Amniotic stem cell (primary cell): ENCODE results near the gene DNAH11.
A peak's percentile ranks its signal among the peaks of the same experiment; 100 is the strongest.

ENCODE experiments used
- DNase-seq: peaks from one replicate; lab custom pipeline; 2025; lab: John Stamatoyannopoulos, UW

Gene DNAH11

DNA sequence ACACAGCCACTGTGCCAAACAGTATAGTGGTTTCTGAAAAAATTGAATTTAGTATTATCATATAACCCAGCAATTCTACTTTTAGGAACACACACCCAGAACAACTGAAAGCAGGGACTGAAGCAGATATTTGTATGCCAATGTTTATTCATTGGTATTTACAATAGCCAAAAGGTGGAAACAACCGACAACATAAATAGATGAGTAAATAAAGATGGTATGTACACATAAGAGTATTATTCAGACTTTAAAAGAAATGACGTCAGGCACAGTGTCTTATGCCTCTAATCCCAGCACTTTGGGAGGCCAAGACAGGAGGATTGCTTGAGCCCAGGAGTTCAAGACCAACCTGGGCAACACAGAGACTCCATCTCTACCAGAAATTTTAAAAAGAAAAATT is 395.6 kb downstream of the DNAH11 start:
- DNase-seq, result no peak

DNA sequence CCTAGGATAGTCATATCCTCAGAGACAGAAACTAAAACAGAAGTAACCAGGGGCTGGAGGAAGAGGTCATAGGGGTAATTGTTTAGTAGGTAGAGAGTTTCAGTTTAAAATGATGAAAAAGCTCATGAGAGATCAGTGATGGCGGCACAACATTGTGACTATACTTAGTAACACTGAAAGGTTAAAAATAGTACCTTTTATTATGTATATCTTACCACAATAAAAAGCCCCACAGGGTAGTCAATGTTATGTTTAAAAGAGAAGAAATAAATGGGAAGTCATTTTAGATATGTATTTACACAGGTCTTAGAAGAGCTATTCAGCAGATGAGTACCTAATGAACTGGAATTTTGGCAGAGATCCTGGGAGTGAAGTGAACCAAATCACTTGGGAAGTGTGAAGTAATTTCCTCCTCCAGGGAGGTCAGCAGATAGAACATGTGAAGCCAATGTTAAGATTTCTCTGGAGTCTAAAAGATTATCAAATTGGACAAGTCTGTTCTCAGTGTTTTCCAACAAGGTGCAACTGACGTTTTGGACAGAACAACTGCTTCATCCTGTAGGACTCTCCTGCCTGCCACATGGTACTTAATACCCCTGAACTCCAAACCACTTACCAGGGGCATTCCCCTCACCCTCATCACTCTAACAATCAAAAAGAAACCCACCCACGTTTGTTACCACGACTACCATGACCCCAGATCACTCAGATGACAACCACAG is 396.5 kb downstream of the DNAH11 start:
- no peak for DNase-seq

DNA sequence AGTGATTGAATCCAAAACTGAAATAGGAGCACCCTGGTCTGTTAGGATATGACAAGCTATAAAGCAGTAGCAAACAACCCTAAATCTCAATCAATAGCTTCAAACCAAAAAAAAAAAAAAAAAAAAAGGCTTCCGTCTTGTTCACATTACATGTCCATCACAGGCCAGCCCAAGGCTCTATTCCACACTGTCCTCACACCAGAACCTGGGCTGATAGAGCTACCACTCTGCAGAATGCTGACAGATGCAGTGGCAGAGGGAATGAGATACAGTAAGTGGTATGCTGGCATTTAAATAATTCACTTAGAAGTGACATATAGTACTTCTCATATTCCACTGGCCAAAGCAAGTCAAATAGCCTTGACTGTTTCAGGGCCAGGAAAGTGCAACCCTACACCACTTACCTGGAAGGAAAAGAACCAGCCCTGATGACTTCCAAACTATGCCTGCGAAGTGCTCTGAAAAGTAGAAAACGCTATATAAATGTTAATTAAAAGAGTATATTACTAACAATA is 397.1 kb downstream of the DNAH11 start:
- DNase-seq, result no peak

DNA sequence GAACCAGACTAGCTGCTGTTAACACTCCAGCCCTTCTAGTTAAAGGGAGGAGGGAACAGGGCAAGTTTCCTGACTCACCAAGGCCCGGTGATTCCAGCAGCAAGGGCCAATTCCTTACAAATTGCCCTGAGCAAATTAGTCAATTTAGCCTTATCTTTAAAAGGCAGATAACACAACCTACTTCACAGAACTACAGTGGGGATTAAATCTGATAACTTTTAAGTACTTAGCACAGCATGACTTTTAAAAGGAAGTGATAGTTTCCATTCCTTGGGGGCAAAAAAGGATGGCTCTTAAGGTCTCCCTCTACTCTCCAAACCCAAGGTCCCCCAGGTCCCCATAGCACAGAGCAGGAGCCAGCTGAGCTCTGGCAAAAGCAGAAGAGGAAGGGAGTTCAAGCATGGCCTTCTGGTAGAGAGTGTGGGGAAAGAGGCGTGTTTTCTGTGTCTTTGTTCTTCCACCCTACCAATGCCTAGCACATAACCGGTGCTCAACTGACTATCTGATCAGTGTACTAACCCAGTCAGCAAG is 398.8 kb downstream of the DNAH11 start:
- no peak for DNase-seq

DNA sequence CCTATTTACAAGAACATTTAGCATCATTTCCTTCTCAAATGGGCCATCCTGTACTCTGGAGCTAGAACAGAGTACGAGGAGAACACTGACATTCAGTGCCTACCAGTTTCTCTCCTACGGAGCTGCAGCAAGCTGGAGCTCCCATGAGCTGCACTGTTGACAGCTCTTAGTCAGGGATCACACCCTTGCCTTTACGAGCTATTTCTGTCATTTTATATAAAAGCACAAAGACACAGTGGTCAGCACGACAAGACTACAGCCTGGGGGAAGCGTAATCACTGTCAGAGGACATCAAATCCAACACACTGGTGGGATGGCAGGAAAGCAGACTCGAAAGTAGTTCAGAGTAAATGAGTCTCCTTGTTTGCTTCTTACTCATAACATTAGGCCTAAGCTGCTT is 400.1 kb downstream of the DNAH11 start:
- no peak for DNase-seq

DNA sequence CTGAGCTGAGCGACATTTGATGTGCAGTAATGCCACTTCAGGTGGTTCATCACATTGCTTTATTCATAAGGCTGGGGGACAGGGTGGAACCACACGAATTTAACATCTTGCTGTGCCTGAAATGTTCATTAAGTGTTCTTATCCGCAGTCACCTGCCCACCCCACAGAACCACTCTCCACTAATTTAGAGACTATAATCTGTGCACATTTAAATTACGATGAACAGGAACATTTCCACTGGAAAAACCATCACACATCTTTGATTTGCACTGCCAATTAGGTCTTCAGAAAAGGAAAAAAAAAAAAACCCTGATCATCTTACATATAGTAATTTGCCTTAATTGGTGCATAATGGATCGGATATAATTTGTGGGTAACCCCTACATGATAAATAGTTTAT is 400.6 kb downstream of the DNAH11 start:
- no peak for DNase-seq

DNA sequence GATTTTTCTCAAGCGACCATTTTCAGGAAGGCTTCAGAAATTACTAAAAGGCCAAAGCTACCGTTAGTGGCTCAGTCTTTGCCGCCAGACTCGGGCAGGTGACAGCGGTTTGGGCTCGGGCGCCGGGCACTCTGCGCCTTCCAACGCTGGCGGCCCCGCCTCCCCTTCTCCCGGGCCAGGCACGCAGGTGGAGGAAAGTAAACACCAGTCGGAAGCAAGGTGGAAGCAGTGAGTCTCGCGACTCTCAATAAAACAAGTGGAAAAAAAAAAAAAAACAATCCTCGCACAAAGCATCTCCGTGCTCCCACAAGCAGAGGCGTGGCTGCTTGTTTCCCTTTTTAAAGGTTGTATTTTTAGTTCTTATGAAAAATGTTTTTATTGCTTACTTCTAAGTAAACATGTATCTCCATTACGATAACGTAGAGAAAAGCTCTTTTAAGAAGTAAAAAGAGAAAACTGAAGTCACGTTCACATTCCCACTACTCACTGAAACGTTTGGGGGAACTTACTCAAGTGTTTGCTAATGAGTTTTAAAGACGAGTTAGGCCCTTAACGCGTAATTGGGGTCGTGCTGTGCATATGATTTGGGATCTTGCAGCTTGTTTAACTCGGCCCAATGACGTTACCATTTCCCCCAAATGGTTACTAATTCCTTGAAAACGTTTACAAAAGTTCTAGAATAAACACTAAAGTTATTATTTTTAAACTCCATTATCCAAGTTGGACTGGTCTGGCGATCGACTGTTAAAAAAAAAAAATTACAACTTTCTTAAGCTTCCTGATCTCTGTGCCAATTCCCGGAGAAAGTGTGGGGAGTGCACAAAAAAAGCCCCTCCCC is 402.0 kb downstream of the DNAH11 start:
- no peak for DNase-seq

DNA sequence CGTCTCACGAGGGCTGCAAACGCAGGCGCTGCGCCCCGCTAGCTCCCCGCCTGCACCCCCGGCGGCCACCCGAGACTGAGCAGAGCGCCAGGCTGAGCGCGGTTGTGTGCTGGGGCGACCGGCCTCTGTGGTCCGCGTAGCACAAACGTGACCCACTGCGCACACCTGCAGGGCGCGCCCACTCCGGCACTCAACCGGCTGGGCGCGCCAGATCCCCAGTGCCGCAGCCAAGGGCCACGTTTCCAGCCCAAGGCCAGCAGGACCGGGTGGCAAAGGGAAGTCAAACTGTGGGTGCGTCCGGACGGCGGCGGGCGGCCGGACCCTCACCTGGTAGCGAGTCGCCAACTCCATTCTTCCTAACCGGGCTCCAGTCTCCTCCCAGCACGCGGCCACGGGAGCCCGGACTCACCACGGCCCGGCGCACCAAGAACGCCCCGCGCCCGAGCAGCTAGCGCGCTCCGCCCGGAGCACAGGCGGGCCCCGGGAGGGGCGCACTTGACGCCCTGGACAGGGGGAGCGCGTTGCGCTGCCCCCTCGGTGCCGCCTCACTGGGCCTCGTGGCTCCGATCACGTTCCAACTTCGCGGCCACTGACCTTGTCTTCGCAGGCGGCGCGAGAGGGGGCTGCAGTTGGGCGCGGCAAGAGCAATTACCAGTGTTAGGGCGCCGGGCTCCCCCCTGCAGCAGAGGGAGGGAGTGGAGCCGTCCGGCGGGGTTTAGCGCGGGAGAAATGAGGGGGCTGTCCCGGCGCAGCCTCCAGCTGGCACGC is 402.8 kb downstream of the DNAH11 start, which contains the start of gene CDCA7L:
CDCA7L (minus strand) TSS at position 446 of the 768 bp plus-strand sequence; CDS start at position 351, 95 bp downstream.
- DNase-seq, result peak; percentile 31

DNA sequence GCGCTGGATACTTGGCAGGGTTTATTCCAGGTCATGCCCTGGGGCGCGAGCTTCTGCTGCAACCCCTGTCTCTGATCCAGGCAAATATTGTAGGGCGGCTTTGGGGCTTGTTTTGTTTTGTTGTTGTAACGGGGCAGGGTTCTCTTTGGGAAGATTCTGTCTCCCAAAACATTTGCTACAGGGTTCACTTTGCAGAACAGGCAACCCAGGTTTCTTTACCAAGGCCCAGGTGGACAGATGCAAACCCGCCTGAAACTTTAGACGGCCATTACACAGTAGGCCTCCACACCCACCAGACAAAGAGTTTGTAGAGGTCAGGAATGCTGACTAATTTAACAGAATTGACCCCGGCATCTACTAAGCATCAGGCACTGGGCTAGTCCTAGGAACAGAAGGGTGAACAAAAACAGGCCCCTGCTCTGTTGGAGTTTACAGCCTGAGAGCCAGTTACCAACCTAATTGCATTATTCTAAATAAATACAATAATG is 403.4 kb downstream of the DNAH11 start:
- no peak for DNase-seq

DNA sequence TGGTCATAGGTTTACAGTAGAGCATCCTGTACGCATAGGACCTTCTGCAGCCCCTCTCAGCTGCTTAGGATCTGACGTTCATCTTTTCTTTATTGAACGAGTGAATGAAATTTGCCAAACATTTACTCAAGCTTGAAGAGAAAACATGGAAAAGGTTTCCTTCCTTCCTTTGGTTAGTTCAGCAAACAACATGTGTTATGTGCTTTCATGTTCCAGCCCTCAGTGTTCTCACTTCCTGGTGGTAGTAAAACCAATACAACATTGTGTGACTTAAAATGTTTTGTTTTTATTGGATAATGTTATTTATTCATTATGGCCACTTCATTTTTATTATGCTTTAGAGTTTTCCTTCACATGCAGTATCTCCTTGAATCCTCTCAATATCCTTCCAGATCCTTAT is 404.2 kb downstream of the DNAH11 start:
- DNase-seq, result no peak

DNA sequence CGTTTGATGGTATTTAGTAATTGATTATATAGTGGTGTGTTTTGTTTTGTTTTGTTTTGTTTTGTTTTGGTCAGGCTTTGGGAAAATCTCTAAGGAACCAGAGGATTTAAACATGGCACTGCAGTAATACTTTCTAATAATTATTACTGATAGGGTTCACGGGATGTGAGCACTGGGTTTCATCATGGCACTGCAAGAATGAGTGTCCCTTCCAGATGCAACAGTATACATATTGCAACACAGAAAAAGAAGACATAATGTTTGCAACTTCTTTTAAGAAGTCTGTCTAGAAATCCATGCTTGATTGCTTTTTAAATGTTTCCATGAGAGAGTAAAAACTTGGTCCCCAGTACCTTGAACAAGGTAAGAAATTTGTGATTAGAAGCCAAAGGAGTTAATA is 405.1 kb downstream of the DNAH11 start:
- DNase-seq, result no peak

DNA sequence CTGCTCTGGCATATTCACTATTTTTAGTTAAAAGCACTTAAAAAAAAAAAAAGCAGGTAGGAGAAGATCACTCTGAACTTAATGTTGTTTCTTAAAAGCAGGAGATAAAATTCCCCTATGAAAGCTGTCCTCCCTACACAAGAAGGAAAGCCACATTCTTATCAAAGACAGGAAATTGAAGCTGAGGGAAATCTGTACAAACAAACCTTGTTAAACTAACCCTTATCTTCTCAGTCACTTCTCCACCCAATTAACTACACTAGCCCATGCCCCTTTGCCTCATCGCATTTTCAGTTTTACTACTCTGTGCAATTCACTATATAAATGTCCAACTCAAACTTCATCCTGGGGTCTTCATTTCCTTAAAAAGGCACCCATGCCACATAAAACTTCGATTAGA is 405.5 kb downstream of the DNAH11 start:
- no peak for DNase-seq

DNA sequence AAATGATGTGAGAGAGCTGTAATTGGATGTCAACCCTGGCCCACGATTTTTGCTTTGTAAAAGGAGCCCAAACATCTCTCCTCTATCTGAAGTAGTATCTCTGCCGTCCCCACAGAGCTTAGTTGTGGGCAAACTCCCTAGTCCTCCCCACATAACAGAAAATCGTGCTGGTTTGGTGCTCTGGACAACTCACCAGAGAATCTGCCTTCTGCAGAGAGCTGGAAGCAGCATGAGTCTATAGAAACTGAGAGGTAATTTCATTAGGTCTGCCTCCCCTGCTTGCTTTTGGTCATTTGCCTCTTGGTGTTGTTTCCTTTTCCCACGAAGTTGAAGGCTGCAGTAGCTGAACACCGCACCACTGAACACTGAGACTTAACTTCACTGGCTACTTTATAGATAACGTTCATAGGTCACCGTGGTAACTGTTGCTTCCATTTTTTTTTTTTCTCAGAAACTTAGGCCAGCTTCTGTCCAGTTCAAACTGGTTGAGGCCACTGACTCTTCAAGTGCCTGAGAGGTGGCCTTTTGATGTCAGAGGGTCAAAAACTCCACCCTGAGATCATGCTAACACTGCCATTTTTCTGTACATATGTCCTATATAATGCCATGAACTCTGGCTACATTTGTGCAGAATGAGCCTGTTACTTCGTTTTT is 406.2 kb downstream of the DNAH11 start:
- DNase-seq, result no peak
